B cell (primary cell): ENCODE data around the gene PYCR2. TPM values are rescaled to one million over a fixed set of nuclear protein-coding genes. Genes with fewer than 3 reads are reported as not detected.
"Not testable (repeated sequence)": the region's sequence is repeated elsewhere in the genome, so short reads cannot be mapped to it uniquely, and the experiment has no call there.

ENCODE experiments used
- ATAC-seq: fragments of 200-7000 bp; cut with Tn5 transposase; one replicate; pipeline ENCODE4 v1.10.0; 2021; ENCODE audit warnings: low read depth, mild to moderate bottlenecking, moderate number of reproducible peaks, moderate library complexity
- CTCF ChIA-PET: fragments of 350-600 bp; sonication (Branson Sonifier 250); formaldehyde crosslinking; loops from one replicate; lab custom pipeline; 2021; ENCODE audit warnings: antibody characterized with exemption, inconsistent platforms; lab: Charles Lee
- POLR2A ChIA-PET: fragments of 350-600 bp; sonication (Branson Sonifier 250); formaldehyde crosslinking; loops from one replicate; lab custom pipeline; 2021; ENCODE audit warnings: antibody characterized with exemption; lab: Charles Lee
- DNase-seq: peaks from one replicate; pipeline ENCODE4 v3.0.0; 2013
- H2AFZ ChIP-seq: 2 replicates; pipeline ENCODE4 v1.6.1; 2012; ENCODE audit warnings: mild to moderate bottlenecking, low read depth, low read length; ENCODE audit not compliant: insufficient read depth, poor library complexity, severe bottlenecking
- H3K27ac ChIP-seq, 2 donors: 1 replicate in 1 of 2; 2 replicates in 1 of 2; pipeline ENCODE4 v1.5.1; 2012 to 2013; ENCODE audit warnings: low read length in 2 of 2, mild to moderate bottlenecking in 2 of 2, moderate library complexity in 1 of 2
- H3K27me3 ChIP-seq, 4 experiments: fragments of 200-600 bp in 1 of 4; sonication (generic) in 1 of 4; replicated peaks in 1 of 4; 1 replicate in 2 of 4; 2 replicates in 2 of 4; pipeline versions ENCODE4 v1.6.1 to v1.7.0; 2013 to 2016; ENCODE audit warnings: low read length in 3 of 4, mild to moderate bottlenecking in 2 of 4, mixed read lengths in 1 of 4, moderate library complexity in 1 of 4; ENCODE audit not compliant: insufficient read depth in 4 of 4, control insufficient read depth in 3 of 4; ENCODE audit errors: control extremely low read depth in 1 of 4
- H3K36me3 ChIP-seq, 2 experiments: replicated peaks in 1 of 2; 1 replicate in 1 of 2; 2 replicates in 1 of 2; pipeline versions ENCODE4 v1.6.1 to v1.7.1; 2013; ENCODE audit warnings: low read length in 1 of 2; ENCODE audit not compliant: insufficient read depth in 2 of 2, control insufficient read depth in 1 of 2; ENCODE audit errors: control extremely low read depth in 1 of 2, extremely low read depth in 1 of 2
- H3K4me1 ChIP-seq, 2 donors: fragments of 200-600 bp in 1 of 2; sonication (generic) in 1 of 2; 1 replicate in 1 of 2; 2 replicates in 1 of 2; pipeline versions ENCODE4 v1.5.1 to v1.6.1; 2013 to 2017; ENCODE audit warnings: low read length in 2 of 2; ENCODE audit not compliant: control insufficient read depth in 2 of 2, insufficient read depth in 2 of 2
- H3K4me2 ChIP-seq: replicated peaks from 2 replicates; pipeline ENCODE3; 2012; ENCODE audit warnings: mild to moderate bottlenecking, low read depth, low read length; ENCODE audit not compliant: poor library complexity, severe bottlenecking
- H3K4me3 ChIP-seq, 5 experiments: fragments of 200-600 bp in 1 of 5; sonication (generic) in 1 of 5; 1 replicate in 3 of 5; 2 replicates in 2 of 5; pipeline versions ENCODE4 v1.5.1 to v1.7.0; 2011 to 2016; ENCODE audit warnings: low read length in 4 of 5, mild to moderate bottlenecking in 4 of 5, low read depth in 2 of 5, control low read depth in 1 of 5, moderate library complexity in 1 of 5; ENCODE audit not compliant: insufficient read depth in 1 of 5; ENCODE audit errors: control extremely low read depth in 1 of 5, extremely low read depth in 1 of 5
- H3K79me2 ChIP-seq: fragments of 200-600 bp; sonication (generic); one replicate; pipeline ENCODE4 v1.6.0; 2016; ENCODE audit warnings: low read length; ENCODE audit not compliant: control insufficient read depth, insufficient read depth
- H3K9ac ChIP-seq: fragments of 200-600 bp; sonication (generic); 2 replicates; pipeline ENCODE4 v1.6.1; 2017; ENCODE audit warnings: mild to moderate bottlenecking, low read length, moderate library complexity
- H3K9me3 ChIP-seq, 3 donors: one replicate each; pipeline versions ENCODE4 v1.6.1 to v1.7.1; 2013; ENCODE audit warnings: low read length in 2 of 3; ENCODE audit not compliant: control insufficient read depth in 2 of 3, insufficient read depth in 1 of 3; ENCODE audit errors: control extremely low read depth in 1 of 3
- H4K20me1 ChIP-seq: 2 replicates; pipeline ENCODE4 v1.6.0; 2012; ENCODE audit warnings: mild to moderate bottlenecking, low read length; ENCODE audit not compliant: insufficient read depth, control insufficient read depth, poor library complexity, severe bottlenecking
- H3K27ac Mint-ChIP-seq: one replicate; pipeline ENCODE4 v1.8.0; 2021; ENCODE audit warnings: mixed read lengths
- H3K27me3 Mint-ChIP-seq: one replicate; pipeline ENCODE4 v1.8.0; 2021; ENCODE audit warnings: mixed read lengths
- H3K4me1 Mint-ChIP-seq: one replicate; pipeline ENCODE4 v1.8.0; 2021; ENCODE audit warnings: mixed read lengths
- H3K4me3 Mint-ChIP-seq: one replicate; pipeline ENCODE4 v1.8.0; 2021; ENCODE audit warnings: mixed read lengths
- H3K9me3 Mint-ChIP-seq: one replicate; pipeline ENCODE4 v1.8.0; 2022; ENCODE audit warnings: mixed read lengths; ENCODE audit not compliant: insufficient read depth
- CTCF ChIP-seq: fragments of 200-600 bp; IDR thresholded peaks from one replicate; pipeline ENCODE4 v1.8.0; 2022; ENCODE audit warnings: antibody characterized with exemption, mild to moderate bottlenecking
- EZH2 ChIP-seq: IDR thresholded peaks from 2 replicates; pipeline ENCODE4 v1.6.1; 2012; ENCODE audit warnings: borderline replicate concordance, low read depth, mild to moderate bottlenecking, moderate library complexity, low read length; ENCODE audit not compliant: insufficient read depth, poor library complexity, severe bottlenecking
- WGBS: methylation state at CpG from one replicate; pipeline ENCODE4 v1.1.5; 2013; ENCODE audit warnings: missing lambda C conversion rate; ENCODE audit not compliant: insufficient coverage; 5-methylcytosine and 5-hydroxymethylcytosine counted together
- intact Hi-C: fragments of 100-400 bp; cut with micrococcal nuclease; formaldehyde crosslinking; loops from one replicate; pipeline ENCODE4 v1.10.0; 2022
- polyA plus RNA-seq: library from polyadenylated mRNA; depleted of rRNA; stranded (reverse); fragments of >200 nt; gene quantifications from 2 replicates; pipeline ENCODE4 v1.2.3, GENCODE V29; 2012
- total RNA-seq, 2 donors: library from RNA; stranded (reverse); fragments of 120-200 nt in 1 of 2; gene quantifications; 1 replicate in 1 of 2; 2 replicates in 1 of 2; pipeline versions ENCODE4 v1.2.3 to v1.2.4, GENCODE V29; 2013 to 2022

Gene PYCR2
- total and polyA plus RNA-seq, 2 donors (not counting 1 experiment from before 2014, with no cell fraction given): 113 to 134 TPM

- H3K36me3 ChIP-seq: no peaks in the 10 kb centered on the region
- H3K27ac Mint-ChIP-seq: no peak overlapping the region
- H3K4me1 Mint-ChIP-seq: no peaks in the 10 kb centered on the region
- no peaks in the 10 kb centered on the region for H3K9me3 Mint-ChIP-seq
- H2AFZ ChIP-seq: no peak overlapping the region
- H4K20me1 ChIP-seq: no peaks in the 10 kb centered on the region
- ChIA-PET POLR2A (interaction anchor here (0.6 kb wide), 1 partner anchor 40 kb away, joined by 3 read pairs; no protein-coding TSS in a partner anchor), CTCF (interaction anchor here (1.1 kb wide), 1 partner anchor 56 kb away, joined by 4 read pairs; no protein-coding TSS in a partner anchor)
- DNase-seq (no peak), ATAC-seq (no peak)
- H3K9me3 ChIP-seq: no peaks in the 10 kb centered on the region
- H3K27me3 ChIP-seq: no peaks in the 10 kb centered on the region
- intact Hi-C loops: no loop called here
- no peaks in the 10 kb centered on the region for H3K4me1 ChIP-seq
- H3K79me2 ChIP-seq: no peaks in the 10 kb centered on the region
- H3K4me2 ChIP-seq: no peak overlapping the region
- H3K27ac ChIP-seq: no peak overlapping the region
- no peak overlapping the region for H3K4me3 ChIP-seq
- no peak overlapping the region for H3K4me3 Mint-ChIP-seq
- TF ChIP-seq CTCF (no peak), EZH2 (no peak)
- no peaks in the 10 kb centered on the region for H3K27me3 Mint-ChIP-seq
- WGBS: no CpG with 5 or more reads among the region's 5 CpGs
- H3K9ac ChIP-seq: no peak overlapping the region
Measured at GRCh38 chr1:225931270-225932136, 7.5 kb upstream of the PYCR2 start.

- Histone ChIP-seq H2AFZ (no peak overlapping the region), H3K9me3 (no peaks in the 10 kb centered on the region), H3K4me2 (no peak overlapping the region), H3K4me1 (no peaks in the 10 kb centered on the region), H3K27me3 (no peaks in the 10 kb centered on the region), H3K79me2 (no peaks in the 10 kb centered on the region), H3K27ac (no peak overlapping the region), H3K36me3 (no peaks in the 10 kb centered on the region), H4K20me1 (no peaks in the 10 kb centered on the region), H3K9ac (no peak overlapping the region), H3K4me3 (no peak overlapping the region)
- DNase-seq: no peak
- no peak for ATAC-seq
- CTCF ChIA-PET: interaction anchor here (0.6 kb wide), 1 partner anchor 118 kb away, joined by 3 read pairs; no protein-coding TSS in a partner anchor
- H3K27me3 Mint-ChIP-seq: no peaks in the 10 kb centered on the region
- H3K4me1 Mint-ChIP-seq: no peaks in the 10 kb centered on the region
- no peak for TF ChIP-seq CTCF
- TF ChIP-seq EZH2: no peak
- no peaks in the 10 kb centered on the region for H3K9me3 Mint-ChIP-seq
- H3K4me3 Mint-ChIP-seq: no peak overlapping the region
- intact Hi-C loops: no loop called here
- H3K27ac Mint-ChIP-seq: no peak overlapping the region
- POLR2A ChIA-PET: no interaction called here
- no CpG with 5 or more reads among the region's 2 CpGs for WGBS
Measured at GRCh38 chr1:225930566-225930965, 6.5 kb upstream of the PYCR2 start.

GRCh38 chr1:225929462-225929861 is 5.4 kb upstream of the PYCR2 start:
- H3K4me1 ChIP-seq, H4K20me1 ChIP-seq, H3K9ac ChIP-seq, H2AFZ ChIP-seq, DNase-seq, intact Hi-C loops, H3K27ac ChIP-seq, H3K27me3 ChIP-seq, H3K36me3 ChIP-seq, H3K4me3 Mint-ChIP-seq, H3K9me3 Mint-ChIP-seq, POLR2A ChIA-PET, H3K4me2 ChIP-seq, H3K79me2 ChIP-seq, H3K27ac Mint-ChIP-seq, ATAC-seq, H3K4me3 ChIP-seq, H3K27me3 Mint-ChIP-seq, H3K9me3 ChIP-seq, H3K4me1 Mint-ChIP-seq: not testable (repeated sequence)
- no CpG with 5 or more reads among the region's 3 CpGs for WGBS
- CTCF ChIA-PET: interaction anchor here (0.7 kb wide), 1 partner anchor 17 kb away, joined by 5 read pairs; no protein-coding TSS in a partner anchor
